GM10266 (cell line): ENCODE data around the gene CRY2.
A peak's percentile ranks its signal among the peaks of the same experiment; 100 is the strongest.

Experiments used
- DNase-seq: peaks from one replicate; pipeline ENCODE4 v3.0.0; 2012; ENCODE audit errors: extremely low spot score
- TF ChIP-seq, protein P1 (sequence below): IDR thresholded peaks from 2 replicates; pipeline ENCODE4 v1.5.1; 2012; ENCODE audit warnings: mild to moderate bottlenecking, low read depth; ENCODE audit not compliant: control insufficient read depth, insufficient read depth; ENCODE audit errors: missing control alignments

CRY2 gene

DNA sequence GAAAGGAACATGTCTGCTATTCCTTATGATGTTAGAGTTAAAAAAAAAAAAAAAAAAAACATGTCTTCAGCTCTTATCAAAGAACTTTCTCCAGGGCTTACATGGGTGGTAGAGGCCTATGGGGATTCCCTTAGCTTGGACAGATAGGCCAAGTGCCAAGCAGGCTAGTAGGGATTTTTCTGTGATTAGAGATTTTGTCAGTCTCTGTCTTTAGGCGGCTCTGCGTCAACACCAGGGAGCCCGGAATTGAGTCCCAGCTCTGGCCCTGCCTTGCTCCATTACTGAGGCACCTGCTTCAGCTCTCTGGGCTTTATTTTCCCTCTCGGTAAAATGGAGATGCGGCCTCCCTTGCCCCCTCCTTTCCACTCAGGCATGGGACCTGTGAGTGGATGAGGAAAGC, 13.1 kb downstream of the CRY2 start:
- TF ChIP-seq, protein P1, sequence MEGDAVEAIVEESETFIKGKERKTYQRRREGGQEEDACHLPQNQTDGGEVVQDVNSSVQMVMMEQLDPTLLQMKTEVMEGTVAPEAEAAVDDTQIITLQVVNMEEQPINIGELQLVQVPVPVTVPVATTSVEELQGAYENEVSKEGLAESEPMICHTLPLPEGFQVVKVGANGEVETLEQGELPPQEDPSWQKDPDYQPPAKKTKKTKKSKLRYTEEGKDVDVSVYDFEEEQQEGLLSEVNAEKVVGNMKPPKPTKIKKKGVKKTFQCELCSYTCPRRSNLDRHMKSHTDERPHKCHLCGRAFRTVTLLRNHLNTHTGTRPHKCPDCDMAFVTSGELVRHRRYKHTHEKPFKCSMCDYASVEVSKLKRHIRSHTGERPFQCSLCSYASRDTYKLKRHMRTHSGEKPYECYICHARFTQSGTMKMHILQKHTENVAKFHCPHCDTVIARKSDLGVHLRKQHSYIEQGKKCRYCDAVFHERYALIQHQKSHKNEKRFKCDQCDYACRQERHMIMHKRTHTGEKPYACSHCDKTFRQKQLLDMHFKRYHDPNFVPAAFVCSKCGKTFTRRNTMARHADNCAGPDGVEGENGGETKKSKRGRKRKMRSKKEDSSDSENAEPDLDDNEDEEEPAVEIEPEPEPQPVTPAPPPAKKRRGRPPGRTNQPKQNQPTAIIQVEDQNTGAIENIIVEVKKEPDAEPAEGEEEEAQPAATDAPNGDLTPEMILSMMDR = no peak
- no peak for DNase-seq

DNA sequence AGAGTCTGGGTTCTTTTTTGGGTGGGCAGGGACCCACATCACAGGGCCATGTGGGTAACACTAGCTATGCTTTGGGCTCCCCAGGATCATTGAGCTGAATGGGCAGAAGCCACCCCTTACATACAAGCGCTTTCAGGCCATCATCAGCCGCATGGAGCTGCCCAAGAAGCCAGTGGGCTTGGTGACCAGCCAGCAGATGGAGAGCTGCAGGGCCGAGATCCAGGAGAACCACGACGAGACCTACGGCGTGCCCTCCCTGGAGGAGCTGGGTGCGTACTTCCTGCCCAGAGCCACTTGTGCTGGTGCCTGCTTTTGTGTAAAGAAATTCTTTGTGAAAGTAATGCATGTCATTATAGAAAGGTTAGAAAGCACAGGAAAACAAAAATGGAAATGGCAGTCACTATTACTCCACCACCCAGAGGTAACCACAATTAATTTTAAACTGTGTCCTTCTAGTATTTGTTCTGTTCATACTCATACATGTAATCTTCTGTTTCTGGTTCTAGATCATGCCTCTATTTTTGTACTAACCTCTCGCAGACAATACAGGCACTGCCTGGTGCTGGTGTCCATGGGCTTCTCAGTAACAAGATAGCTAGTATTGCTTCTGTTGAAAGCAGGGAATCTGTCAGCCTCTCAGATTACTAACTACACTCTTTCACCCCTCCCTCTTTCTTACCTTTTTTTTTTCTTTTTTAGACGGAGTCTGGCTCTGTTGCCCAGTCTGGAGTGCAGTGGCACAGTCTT, 13.7 kb downstream of the CRY2 start:
- no peak for DNase-seq
- TF ChIP-seq, protein P1 = no peak

DNA sequence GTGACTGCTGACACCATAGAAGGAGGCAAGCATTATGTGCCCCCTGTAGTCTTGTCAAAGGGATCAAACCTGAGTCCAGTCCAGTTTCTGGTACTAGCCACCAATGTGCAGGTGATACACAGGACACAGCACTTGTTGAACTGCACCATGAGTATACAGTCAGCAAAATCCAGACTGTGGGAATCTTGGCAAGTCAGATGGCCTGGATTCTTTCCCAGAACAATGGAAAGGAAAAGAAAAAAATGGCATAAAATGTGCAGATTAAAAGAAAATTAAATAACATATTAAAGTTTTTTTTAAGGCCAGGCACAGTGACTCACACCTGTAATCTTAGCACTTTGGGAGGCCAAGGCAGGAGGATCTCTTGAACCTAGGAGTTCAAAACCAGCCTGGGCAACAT, 16.8 kb downstream of the CRY2 start:
- no peak for DNase-seq
- TF ChIP-seq, protein P1 = no peak

DNA sequence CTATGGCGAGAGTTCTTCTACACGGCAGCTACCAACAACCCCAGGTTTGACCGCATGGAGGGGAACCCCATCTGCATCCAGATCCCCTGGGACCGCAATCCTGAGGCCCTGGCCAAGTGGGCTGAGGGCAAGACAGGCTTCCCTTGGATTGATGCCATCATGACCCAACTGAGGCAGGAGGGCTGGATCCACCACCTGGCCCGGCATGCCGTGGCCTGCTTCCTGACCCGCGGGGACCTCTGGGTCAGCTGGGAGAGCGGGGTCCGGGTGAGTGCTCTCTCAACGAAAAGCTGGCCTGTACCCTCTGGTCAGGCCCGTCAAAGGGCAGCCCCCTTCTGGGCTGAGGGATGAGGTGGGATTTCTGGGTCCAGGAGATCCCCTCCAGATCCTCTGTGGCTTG, 22.3 kb downstream of the CRY2 start:
- TF ChIP-seq, protein P1 = no peak
- DNase-seq = no peak

DNA sequence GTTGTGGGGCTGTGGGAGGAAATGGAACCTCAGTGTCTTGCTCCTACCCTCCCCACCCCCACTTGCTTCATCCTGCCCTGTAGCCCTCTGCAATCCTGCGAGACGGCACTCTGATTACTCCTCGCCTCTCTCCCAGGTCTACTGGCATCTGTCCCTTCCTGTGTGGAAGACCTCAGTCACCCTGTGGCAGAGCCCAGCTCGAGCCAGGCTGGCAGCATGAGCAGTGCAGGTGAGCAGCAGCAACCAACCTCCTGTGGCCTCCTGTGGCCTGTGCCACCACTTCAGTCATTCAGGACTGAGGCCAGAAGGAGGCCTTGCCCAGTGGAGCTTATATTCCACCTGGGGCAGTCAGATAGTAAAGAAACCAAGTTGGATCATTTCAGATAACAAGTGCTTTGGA, 23.4 kb downstream of the CRY2 start:
- TF ChIP-seq, protein P1 = no peak
- DNase-seq = no peak

DNA sequence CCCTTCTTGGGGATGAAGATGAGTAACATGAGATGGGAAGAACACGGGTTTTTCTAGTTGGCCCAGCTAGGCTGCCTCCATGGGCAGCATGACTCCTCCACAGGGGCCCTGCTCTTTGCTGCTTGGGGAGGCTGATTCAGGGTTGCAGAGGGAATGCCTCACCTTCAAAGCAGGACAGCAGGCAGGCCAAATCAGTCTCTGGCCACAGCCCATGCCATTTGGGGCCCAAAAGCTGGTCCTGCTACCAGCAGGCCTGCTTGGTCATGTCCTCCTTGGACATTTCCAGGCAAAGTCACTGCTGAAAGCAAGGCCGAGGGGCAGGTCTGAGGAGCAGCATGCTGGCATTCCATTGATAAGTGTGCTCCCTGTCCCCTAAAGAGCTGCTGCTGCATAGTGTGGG, 24.4 kb downstream of the CRY2 start:
- TF ChIP-seq, protein P1 = no peak
- DNase-seq = no peak

DNA sequence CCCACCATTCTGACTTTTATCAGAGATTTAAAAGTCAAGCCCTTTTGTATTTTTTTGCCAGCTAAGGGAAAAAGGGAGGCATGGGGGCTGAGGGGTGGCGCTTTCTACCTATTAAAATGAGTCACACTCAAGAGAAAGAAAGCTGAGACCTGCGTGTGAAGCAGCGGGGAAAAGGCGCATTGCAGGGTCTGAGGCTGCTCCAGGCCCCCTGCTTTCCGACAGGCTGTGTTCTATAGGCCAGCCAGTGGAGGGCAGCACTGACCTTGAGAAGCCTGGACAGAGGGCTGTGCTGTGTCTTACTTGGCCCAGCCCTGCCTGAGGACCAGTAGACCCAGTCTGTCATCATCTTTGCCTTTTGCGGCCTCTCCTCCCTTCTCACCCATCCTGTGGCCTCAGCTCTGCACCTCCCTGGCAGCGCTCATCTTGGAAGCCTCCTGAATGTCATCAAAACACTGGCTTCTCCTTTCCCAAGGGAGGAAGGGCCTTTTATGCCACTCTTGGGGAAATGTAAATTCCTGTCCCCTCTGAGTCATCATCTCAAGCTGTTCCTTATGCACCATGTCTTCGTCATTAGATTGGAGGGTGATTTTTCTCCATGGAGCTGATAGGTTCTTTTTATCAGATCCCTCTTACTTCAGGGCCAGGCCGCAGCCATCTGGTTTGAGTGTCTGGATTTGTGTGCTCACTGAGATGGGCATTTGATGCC, 25.5 kb downstream of the CRY2 start:
- TF ChIP-seq, protein P1 = peak; percentile 61
- DNase-seq = peak; percentile 49
